GM19099 (cell line): ENCODE data around the gene PLCD3.
A peak's percentile ranks its signal among the peaks of the same experiment; 100 is the strongest.

Source experiments
- POLR2A ChIP-seq: IDR thresholded peaks from 3 replicates; pipeline ENCODE4 v1.6.1; 2011; ENCODE audit warnings: low read depth; ENCODE audit not compliant: insufficient read length; ENCODE audit errors: extremely low read depth

PLCD3 gene, protein sequence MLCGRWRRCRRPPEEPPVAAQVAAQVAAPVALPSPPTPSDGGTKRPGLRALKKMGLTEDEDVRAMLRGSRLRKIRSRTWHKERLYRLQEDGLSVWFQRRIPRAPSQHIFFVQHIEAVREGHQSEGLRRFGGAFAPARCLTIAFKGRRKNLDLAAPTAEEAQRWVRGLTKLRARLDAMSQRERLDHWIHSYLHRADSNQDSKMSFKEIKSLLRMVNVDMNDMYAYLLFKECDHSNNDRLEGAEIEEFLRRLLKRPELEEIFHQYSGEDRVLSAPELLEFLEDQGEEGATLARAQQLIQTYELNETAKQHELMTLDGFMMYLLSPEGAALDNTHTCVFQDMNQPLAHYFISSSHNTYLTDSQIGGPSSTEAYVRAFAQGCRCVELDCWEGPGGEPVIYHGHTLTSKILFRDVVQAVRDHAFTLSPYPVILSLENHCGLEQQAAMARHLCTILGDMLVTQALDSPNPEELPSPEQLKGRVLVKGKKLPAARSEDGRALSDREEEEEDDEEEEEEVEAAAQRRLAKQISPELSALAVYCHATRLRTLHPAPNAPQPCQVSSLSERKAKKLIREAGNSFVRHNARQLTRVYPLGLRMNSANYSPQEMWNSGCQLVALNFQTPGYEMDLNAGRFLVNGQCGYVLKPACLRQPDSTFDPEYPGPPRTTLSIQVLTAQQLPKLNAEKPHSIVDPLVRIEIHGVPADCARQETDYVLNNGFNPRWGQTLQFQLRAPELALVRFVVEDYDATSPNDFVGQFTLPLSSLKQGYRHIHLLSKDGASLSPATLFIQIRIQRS

DNA sequence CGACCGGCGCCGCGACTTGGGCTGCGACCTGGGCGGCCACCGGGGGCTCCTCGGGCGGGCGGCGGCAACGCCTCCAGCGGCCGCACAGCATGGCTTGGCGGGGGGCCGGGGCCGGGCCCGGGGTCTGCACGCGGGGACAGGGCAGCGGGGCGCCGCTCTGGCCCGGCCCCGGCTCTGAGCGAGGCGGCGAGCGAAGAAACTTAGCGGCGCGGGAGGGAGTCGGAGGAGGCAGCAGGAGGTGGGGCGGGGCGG, at the start of gene PLCD3:
Gene PLCD3, minus strand, starts transcription at position 196 of the 252 bp plus-strand sequence. Its CDS starts 105 bp downstream, at position 91.
- TF ChIP-seq POLR2A = no peak

DNA sequence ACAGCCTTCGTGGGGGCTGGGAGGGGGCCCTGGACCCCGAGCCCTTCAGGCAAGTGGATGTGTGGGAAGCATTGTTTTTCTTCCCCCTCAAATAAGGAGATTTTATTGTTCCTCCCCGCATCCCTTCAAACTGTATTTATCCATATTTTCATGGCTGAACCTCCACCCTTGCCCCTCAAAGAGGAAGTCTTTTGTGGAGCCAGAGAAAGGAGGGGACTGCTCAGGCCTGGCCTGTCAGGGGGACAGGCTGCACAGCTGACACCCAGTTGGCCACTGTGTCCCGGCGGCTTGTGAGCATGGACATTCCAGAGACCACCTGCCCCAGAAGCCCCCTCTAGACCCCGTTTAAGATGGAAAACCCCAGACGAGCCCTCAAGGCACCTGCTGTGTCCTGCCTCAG, 45.2 kb upstream of the PLCD3 start:
- no peak for TF ChIP-seq POLR2A

DNA sequence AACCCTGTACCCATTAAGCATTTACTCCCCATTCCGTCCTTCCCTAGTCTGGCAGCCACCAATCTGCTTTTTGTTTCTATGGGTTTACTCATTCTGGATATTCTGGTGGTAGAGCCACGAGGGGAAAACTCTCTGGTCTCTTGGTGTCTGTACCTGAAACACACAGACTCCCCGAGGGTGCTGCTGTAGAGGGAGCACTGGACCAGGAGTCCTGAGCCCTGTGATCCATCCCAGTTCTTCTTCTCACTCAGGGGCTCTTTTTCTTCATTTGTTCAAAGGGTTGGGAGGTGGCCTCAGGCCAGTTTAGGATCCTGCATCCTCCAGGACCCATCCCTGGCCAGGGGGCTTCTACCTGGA, 43.4 kb upstream of the PLCD3 start:
- TF ChIP-seq POLR2A = no peak

DNA sequence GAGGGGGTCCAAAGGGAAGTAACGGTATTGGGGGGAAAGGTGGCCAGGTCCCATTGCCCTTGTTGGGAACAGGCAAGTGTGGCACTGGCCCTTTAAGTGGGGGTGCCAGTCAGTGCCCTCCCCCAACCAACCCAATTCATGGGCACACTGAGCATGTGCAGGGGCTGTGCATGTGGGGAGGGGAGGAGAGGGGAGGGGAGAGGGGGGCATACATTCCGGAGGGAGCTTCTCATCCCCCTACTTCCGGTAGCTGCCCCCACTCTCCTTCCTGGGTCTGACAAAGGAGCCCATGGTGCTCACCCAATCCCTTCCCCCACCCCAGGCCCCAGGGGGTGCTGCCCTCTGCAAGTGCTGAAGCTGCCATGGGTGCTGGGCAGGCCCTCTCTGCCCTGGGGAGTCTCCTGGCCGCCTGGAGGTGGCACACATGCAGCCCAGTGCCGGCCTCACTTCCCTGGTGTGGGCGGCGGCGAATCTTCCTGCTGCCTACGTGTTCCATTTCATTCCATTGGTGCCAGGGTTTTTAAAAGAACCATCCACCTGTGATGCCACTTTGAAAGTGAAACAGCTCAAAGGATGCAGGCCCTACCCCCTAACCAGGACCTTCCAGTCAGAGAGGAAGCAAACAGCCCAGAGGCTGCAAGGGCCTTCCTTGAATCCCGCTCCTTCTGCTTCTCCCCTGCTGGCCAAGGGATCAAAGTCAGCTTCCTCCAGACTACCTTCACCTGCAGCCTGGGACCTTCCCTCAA, 40.4 kb upstream of the PLCD3 start:
- peak; percentile 32 for TF ChIP-seq POLR2A

DNA sequence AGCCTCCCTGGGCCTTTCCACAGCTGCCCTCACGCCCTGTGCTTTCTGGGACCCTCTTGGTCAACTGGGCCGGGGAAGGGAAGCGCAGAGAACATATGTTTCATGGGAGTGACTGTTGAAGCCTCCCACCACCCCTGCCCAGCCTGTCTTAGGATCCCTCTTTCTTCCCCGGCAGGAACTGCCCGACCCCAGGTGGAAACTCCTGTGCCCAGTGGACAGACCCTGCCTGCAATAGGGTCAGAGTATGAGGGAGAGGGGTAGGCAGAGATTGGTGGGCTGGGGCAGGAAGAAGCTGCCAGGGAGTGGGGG, 39.9 kb upstream of the PLCD3 start:
- TF ChIP-seq POLR2A = no peak

DNA sequence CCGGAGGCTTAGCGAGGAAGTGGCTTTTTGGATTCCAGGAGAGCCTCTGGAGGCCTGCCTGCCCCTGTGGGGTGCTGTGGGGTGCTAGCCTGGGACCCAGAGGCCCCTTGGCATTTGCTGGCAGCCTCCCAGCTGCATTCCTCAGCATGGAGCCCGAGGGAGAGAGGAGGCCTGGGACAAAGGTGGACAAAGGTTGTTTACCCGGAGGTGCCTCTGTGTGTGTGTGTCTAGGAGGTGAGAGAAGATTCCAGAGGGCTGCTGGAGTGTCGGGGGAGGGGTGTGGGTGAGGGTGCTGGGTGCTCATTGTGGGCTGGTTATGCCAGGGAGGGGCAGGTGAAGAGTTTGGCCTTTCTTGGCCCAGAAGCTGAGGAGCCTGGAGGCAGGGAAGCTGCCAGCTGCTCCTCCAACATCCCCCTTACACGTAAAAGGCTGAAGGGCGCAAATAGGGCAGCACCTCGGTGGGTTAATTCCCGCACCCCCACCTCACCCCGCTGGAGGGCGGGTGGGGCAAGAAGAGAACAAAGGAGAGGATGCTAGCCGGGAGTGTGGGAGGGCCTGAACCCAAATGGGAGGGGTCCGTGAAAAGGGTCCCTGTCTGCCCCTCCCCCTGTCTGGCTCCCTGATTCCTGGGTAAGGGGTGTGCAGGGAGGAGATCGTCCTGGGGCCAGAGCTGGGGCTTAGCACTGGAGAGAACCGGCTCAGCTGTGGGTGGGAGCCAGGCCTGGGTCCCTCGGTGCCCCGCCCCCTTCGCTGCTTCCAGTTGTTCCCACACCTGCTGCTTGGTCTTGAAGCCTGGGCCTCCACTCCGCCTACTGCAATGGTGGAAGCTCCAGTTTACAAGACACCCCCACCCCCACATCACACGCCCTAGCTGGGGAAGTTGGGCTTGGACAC, 39.3 kb upstream of the PLCD3 start:
- no peak for TF ChIP-seq POLR2A

DNA sequence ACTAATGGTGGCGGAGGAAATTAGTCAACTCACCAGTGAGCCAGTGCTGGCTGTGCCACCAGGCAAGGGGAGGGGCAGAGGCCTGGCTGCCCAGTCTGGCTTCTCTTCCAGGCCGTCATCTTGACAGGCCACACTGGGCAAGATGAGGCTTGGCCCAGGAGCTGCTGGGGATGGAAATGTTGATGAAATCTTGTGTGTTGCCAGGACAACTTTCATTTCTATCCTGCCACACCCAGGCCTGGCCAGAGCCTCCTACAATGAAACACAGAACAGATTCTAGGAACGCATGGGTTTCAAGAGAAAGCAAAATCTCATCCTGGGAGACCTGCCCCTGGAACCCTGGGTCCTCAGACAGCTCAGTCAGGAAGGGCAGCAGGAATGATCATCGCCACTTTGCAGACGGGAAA, 38.6 kb upstream of the PLCD3 start:
- TF ChIP-seq POLR2A = no peak

DNA sequence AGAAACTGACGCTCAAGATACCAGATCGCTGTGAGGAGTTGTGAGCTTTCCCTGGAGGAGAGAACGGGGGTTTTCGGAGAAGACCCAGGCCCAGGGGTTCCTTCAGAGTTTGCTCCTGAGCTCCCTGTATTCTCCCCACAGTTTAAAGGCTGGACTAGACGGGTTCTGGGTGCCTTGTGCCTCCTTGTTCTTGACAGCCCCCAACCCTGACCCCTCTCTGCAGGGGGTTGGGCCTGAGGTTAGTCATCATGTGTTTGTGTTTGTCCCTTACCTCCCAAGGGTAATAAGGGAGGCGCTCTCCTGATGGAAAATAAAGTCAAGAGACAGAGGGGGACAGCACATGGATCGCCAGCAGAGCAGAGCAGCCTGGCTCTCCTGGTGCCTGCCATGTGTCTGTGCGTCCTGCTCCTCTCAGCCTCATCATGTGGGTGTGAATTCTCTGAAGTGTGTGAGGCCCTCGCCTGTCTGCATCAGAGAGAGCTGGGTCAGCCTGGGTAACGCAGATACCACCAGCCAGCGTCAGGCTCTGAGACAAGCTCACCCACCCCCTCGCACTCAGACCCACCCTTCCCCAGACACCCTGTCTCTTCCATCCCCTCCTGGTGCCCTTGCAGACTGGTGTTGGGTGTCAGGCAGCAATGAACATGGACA, 38.1 kb upstream of the PLCD3 start:
- TF ChIP-seq POLR2A = no peak

DNA sequence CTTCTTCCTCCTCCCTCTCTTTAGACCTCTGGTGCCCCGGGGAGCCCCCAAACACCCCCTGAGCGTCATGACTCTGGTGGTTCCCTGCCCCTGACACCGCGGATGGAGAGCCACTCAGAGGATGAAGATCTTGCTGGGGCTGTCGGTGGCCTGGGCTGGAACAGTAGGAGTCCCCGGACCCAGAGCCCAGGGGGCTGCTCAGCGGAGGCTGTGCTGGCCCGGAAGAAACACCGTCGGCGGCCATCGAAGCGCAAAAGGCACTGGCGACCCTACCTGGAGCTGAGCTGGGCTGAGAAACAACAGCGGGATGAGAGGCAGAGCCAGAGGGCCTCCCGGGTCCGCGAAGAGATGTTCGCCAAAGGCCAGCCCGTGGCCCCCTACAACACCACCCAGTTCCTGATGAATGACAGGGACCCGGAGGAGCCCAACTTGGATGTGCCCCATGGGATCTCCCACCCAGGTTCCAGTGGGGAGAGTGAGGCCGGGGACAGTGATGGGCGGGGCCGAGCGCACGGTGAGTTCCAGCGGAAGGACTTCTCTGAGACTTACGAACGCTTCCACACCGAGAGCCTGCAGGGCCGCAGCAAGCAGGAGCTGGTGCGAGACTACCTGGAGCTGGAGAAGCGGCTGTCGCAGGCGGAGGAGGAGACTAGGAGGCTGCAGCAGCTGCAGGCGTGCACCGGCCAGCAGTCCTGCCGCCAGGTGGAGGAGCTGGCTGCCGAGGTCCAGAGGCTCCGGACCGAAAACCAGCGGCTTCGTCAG, 36.9 kb upstream of the PLCD3 start:
- no peak for TF ChIP-seq POLR2A

DNA sequence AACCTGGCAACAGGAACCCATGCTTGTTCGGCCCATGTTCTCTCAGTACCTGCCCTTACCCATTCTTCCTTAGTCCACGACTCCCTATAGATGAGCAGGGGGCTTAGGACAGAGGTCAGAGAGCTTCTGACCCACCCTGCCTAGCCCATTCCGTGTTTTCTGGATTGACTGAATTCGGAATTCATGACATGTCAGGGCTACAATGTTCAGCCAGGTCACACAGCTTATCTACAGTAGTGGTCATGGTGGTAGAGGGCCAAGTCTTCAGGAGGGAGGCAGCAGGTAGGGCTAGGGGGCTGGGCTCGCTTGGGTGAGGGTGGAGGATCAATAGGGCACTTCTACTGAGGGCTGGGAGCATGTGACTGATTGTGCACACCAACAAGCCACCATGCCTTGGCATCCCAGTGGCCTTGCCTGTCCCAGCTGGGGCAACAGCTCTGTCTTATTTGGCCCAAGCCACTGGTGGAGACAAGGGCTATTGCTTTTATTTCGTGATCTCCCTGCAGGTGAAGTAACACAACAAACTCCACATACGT, 32.5 kb upstream of the PLCD3 start:
- TF ChIP-seq POLR2A = no peak

DNA sequence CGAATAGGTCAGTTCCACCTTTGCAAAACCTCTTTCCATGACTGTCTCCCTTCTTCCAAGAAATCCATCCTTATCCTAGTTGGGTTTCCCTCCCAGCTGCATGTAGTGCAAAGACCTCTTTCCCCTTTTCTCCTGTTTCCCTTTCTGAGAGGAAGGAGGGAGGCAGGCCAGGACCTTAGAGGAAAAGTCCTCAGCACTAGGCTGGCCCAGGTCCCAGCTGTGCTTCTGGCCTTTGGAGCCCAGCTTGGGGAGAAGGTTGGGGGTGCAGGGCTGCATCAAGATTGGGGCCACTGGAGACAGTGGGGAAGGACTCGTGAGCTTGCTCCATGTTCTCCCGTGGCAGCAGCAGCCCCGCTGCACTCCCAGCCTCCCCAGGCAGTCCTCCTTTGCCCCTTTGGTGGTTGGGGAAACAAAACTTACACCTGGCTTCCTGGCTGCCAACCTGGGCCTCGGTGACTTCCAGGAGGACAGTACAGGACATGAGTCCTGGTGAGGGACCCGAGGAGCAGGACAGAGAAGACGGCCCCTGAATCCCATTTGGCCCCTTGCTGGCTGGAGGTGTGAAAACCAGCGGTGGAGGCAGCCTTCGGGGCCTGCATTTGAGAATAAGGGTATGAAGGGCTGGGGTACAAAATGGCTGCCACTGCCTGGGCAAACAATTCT, 29.8 kb upstream of the PLCD3 start:
- TF ChIP-seq POLR2A = no peak

DNA sequence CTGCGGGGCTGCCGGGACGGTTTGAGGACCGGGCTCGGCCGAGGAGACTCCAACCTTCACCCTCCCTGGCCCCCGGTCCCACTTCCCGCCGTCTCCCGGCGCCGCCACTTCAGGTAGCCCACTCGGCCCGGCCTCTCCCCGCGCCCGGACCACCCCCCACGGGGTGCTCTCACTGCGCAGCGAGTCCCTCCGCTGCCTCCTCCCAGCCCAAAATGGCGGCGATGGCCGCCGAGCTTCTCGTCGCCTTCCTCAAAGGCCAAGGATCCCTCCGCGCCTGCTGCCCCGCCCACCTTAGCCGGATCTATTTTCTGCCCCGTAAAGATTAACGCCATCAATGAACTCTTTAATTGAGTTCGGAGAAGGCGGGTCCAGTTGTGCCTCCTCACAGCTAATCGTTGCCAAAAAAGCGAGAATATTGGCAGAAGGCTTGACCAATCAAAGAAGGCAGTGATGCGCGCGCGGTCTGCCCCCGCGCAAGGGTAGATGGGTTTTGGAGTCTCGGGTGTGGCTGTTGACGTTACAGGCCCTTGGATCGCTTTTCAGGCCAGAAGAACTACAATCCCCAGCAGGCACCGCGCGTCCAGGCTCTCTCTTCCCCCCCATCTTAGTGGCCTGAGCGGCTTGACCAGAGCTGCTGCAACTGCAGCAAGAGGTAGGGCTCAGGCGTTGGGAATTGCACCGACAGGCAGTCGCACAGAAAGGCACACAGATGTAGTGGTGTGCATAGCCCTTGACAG, 29.1 kb upstream of the PLCD3 start, which contains the start of gene HEXIM2:
Gene HEXIM2, plus strand, starts transcription at position 588 of the 737 bp plus-strand sequence. CDS start 919 bp downstream, outside the sequence.
- TF ChIP-seq POLR2A = peak; percentile 93

DNA sequence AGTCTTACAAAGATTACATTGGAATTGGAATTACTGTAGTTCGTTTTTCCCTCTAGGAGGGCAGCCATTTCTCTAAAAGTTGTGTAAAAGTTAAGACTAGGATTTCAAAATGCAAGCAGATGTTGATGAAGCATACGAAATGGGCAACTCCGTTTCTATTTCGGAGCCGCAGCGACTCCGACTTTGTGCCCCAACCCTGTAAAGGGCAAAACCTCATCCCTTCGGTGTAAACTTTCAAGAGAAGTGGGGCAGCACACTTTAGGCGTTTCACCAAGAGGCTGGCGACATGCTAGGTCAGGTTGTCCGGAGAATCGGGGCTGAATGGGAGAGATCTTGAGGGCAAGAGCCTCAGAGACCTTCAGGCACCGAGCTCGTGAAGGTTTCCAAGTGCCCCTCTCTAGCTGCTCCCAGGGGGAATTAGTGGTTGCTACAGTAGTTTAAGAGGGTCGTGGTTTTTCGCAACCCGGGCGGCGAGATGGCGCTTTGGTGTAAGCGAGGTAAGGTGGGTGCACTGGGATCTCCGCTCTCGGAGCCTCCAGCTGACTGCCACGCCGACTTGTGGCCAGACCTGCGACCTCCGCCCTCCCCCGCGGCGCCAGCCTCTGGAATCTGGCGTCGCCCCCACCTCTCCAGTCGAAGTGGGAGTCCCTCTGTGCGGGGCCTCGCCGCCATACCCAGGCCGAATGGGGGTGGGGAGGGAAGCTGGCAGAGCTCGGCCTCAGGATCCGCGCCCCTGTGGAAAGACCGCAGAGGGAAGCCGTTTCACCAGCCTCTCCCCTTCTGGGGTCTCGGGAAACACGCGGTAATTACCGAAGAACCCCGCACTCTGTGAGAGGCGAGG, 28.4 kb upstream of the PLCD3 start:
- no peak for TF ChIP-seq POLR2A
